ENCODE data around the gene ETV6. TPM values are rescaled to one million over a fixed set of nuclear protein-coding genes. Genes with fewer than 3 reads are reported as not detected.

ETV6 gene
- total RNA-seq, 2 experiments from 2014 or later = 28.5 to 30.2 TPM

DNA sequence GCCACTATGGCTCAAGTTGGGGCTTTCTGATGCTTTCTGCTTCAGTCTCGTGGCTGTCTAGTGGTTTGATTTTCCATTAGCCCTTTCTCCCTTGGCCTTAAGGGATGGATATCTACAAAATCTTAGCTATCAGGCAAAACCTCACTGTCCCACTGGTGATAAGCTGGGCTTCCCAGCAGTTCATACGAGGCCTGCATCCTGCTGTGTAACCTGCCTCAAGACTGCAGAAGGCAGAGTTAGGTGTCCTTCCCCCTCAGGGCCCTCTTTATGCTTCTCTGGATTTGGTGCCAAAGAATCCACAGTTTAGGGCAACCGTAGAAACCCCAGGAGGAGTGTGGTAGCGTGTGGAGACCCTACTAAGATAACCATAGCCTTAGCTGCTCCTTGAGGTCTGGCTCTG is 38.9 kb downstream of the ETV6 start:
- CTCF ChIA-PET = no interaction called here
- TF ChIP-seq, protein P1, sequence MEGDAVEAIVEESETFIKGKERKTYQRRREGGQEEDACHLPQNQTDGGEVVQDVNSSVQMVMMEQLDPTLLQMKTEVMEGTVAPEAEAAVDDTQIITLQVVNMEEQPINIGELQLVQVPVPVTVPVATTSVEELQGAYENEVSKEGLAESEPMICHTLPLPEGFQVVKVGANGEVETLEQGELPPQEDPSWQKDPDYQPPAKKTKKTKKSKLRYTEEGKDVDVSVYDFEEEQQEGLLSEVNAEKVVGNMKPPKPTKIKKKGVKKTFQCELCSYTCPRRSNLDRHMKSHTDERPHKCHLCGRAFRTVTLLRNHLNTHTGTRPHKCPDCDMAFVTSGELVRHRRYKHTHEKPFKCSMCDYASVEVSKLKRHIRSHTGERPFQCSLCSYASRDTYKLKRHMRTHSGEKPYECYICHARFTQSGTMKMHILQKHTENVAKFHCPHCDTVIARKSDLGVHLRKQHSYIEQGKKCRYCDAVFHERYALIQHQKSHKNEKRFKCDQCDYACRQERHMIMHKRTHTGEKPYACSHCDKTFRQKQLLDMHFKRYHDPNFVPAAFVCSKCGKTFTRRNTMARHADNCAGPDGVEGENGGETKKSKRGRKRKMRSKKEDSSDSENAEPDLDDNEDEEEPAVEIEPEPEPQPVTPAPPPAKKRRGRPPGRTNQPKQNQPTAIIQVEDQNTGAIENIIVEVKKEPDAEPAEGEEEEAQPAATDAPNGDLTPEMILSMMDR (IDR thresholded peaks at IDR 0.05) = no peak

DNA sequence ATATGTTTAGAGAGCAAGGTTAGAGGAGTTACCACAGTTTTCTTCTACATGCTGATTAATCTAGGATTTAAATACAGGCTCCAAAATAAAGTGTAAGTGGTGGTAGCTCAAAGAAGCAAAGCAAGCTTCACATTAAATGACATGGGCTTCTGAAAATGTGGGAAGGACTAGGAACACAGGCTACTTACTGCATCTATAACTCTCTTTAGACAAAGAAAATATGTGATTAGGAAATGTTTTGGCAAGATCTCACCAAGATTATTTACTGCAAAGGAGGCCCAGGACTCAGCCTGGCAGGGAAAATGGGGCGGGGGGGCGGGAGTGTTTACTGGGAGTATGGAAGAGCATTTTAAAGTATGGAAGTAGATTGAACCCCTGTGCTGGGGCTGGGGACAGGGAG is 39.4 kb downstream of the ETV6 start:
- Histone ChIP-seq H3K27ac (ENCODE audit: low read depth in 1 of 2, low read length in 2 of 2) (no peak overlapping the region), H3K27me3 (ENCODE audit: control insufficient read depth in 1 of 2, insufficient read depth in 2 of 2, low read length in 2 of 2) (no peaks in the 10 kb centered on the region), H3K36me3 (ENCODE audit: insufficient read depth, low read length) (no peaks in the 10 kb centered on the region), H3K4me1 (ENCODE audit: insufficient read depth, low read length) (peaks cover 9% of the 10 kb centered on the region), H3K4me3 (ENCODE audit: low read length) (no peak overlapping the region), H3K9me3 (ENCODE audit: control insufficient read depth in 1 of 2, insufficient read depth in 1 of 2, low read length in 2 of 2) (no peaks in the 10 kb centered on the region)
- no peak overlapping the region for H3K27ac Mint-ChIP-seq
- TF ChIP-seq, protein P1 (IDR thresholded peaks at IDR 0.05) = no peak
- H3K27me3 Mint-ChIP-seq = no peaks in the 10 kb centered on the region
- POLR2A ChIA-PET = no interaction called here
- ATAC-seq (ENCODE audit: poor library complexity) = no peak
- peaks cover 55% of the 10 kb centered on the region for H3K4me1 Mint-ChIP-seq (ENCODE audit: low read depth)
- intact Hi-C loops (cut with DNase I, micrococcal nuclease) = no loop called here
- no peak for DNase-seq
- H3K36me3 Mint-ChIP-seq (ENCODE audit: low read depth) = no peaks in the 10 kb centered on the region
- CTCF ChIA-PET = no interaction called here
- no peaks in the 10 kb centered on the region for H3K9me3 Mint-ChIP-seq
- H3K4me3 Mint-ChIP-seq = no peak overlapping the region

More for the DNA sequence above, 38.9 kb downstream of the ETV6 start:
- Histone ChIP-seq H3K4me3 (ENCODE audit: low read length) (no peak overlapping the region), H3K4me1 (ENCODE audit: insufficient read depth, low read length) (peaks cover 9% of the 10 kb centered on the region), H3K36me3 (ENCODE audit: insufficient read depth, low read length) (no peaks in the 10 kb centered on the region), H3K27me3 (ENCODE audit: control insufficient read depth in 1 of 2, insufficient read depth in 2 of 2, low read length in 2 of 2) (no peaks in the 10 kb centered on the region), H3K27ac (ENCODE audit: low read depth in 1 of 2, low read length in 2 of 2) (no peak overlapping the region), H3K9me3 (ENCODE audit: control insufficient read depth in 1 of 2, insufficient read depth in 1 of 2, low read length in 2 of 2) (no peaks in the 10 kb centered on the region)
- Mint-ChIP-seq H3K36me3 (ENCODE audit: low read depth) (no peaks in the 10 kb centered on the region), H3K4me1 (ENCODE audit: low read depth) (peaks cover 60% of the 10 kb centered on the region), H3K27ac (no peak overlapping the region), H3K4me3 (no peak overlapping the region), H3K9me3 (no peaks in the 10 kb centered on the region), H3K27me3 (no peaks in the 10 kb centered on the region)
- ATAC-seq (ENCODE audit: poor library complexity) = no peak
- no peak for DNase-seq
- intact Hi-C loops (cut with DNase I, micrococcal nuclease) = no loop called here
- POLR2A ChIA-PET = no interaction called here

DNA sequence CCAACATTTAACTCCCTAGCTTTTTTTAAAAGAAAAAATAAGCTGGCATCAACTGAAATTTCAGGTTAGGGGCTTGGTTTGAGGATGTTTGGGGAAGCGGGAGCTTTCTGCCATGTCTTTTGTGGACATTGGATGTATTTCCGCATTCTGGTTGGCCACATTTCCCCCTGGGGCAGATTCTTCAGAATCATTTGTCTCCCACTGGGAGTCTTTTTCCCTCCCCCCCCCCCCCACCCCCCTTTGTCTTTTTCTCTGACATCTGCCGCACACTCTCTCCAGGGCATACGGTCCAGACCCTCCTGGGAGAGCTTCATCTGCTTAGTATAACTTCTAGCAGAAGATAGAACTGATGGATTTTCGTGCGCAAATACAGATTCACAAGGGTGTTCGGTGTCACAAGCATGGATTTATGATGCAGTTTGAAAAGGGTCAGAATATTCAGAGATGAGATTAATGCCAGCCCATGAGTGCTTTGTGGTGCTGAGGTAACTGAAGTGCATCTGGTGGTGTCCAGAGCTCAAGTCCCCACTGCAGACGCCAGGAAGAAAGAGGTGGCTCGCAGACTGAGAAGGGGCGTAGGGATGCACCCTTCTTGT is 40.2 kb downstream of the ETV6 start:
- no peaks in the 10 kb centered on the region for H3K36me3 Mint-ChIP-seq (ENCODE audit: low read depth)
- no peak overlapping the region for H3K4me3 Mint-ChIP-seq
- H3K36me3 ChIP-seq (ENCODE audit: insufficient read depth, low read length) = no peaks in the 10 kb centered on the region
- peaks cover 9% of the 10 kb centered on the region for H3K4me1 ChIP-seq (ENCODE audit: insufficient read depth, low read length)
- DNase-seq (no peak), ATAC-seq (ENCODE audit: poor library complexity) (no peak)
- H3K4me1 Mint-ChIP-seq (ENCODE audit: low read depth) = peaks cover 50% of the 10 kb centered on the region
- no peaks in the 10 kb centered on the region for H3K27me3 Mint-ChIP-seq
- H3K9me3 ChIP-seq (ENCODE audit: control insufficient read depth in 1 of 2, insufficient read depth in 1 of 2, low read length in 2 of 2) = no peaks in the 10 kb centered on the region
- TF ChIP-seq, protein P1 (IDR thresholded peaks at IDR 0.05) = no peak
- ChIA-PET CTCF (no interaction called here), POLR2A (interaction anchor here (0.6 kb wide), 2 partner anchors 19 to 41 kb away, joined by 3 read pairs; no protein-coding TSS in a partner anchor)
- H3K9me3 Mint-ChIP-seq = no peaks in the 10 kb centered on the region
- no peak overlapping the region for H3K27ac Mint-ChIP-seq
- no peaks in the 10 kb centered on the region for H3K27me3 ChIP-seq (ENCODE audit: control insufficient read depth in 1 of 2, insufficient read depth in 2 of 2, low read length in 2 of 2)
- H3K4me3 ChIP-seq (ENCODE audit: low read length) = no peak overlapping the region
- H3K27ac ChIP-seq (ENCODE audit: low read depth in 1 of 2, low read length in 2 of 2) = no peak overlapping the region
- intact Hi-C loops (cut with DNase I, micrococcal nuclease) = no loop called here
